Suprapubic skin (tissue), 3 donors: Measurements from ENCODE around the gene RNF166.

Source experiments
- CTCF ChIP-seq, 2 donors: fragments of 200-600 bp in 1 of 2; fragments of 450-650 bp in 1 of 2; sonication (generic) in 1 of 2; IDR thresholded peaks; one replicate each; pipeline ENCODE4 v1.5.1; 2016 to 2019; ENCODE audit warnings: antibody characterized with exemption in 2 of 2, mild to moderate bottlenecking in 1 of 2, moderate library complexity in 1 of 2
- POLR2AphosphoS5 ChIP-seq, 3 donors: sonication (generic); formaldehyde crosslinking; IDR thresholded peaks; one replicate each; pipeline ENCODE4 v1.6.1; 2017; ENCODE audit warnings: antibody characterized with exemption in 3 of 3

- no peak for TF ChIP-seq POLR2AphosphoS5 (IDR thresholded peaks at IDR 0.05)
- no peak for TF ChIP-seq CTCF (IDR thresholded peaks at IDR 0.05)
Measured at GRCh38 chr16:88722784-88723506, 16.7 kb upstream of the RNF166 start.
